Measurements from ENCODE around the gene TMEM141.
A peak's percentile ranks its signal among the peaks of the same experiment; 100 is the strongest.
"Not testable (repeated sequence)": the region's sequence is repeated elsewhere in the genome, so short reads cannot be mapped to it uniquely, and the experiment has no call there.

TMEM141 gene

DNA sequence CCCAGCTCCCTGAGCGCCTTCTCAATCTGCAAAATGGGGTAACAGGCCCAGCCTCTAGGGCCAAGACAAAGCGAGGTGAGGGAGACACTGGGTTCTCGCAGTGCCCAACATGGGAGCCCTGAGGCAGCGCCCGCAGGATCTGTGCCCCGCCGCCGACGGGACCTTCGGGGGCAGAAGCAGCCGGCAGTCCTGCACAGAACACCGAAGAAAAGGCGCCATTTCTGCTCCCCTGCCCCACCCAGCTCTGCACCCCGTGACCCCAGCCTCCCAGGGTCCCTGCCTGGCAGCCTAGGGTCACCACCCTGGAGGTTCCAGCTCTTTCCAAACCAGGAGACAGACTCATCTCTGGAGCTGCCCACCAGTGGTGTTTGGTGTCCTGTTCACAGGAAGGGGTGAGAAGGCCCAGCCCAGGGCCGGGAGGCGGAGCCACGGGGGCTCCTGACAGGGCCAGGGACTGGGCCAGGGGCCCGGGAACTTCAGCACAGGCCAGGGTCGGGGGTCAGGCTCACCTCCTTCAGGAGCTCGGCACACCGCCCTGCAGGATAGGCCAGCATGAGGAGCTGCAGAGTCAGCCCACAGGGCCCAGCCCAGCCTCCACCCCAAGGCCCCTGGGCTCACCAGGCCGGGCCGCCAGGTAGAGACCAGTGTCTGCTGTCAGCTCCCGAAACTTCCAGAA lies 36.4 kb upstream of the TMEM141 start:
- Histone ChIP-seq H3K27me3 (ENCODE audit: control insufficient read depth in 5 of 5, insufficient read depth in 4 of 5, low read length in 5 of 5) (peaks cover 0 to 5% (median 0%) of the 10 kb centered on the region in 5 donors), H3K9me3 (ENCODE audit: control insufficient read depth in 5 of 5, low read length in 5 of 5) (peaks cover 0 to 28% (median 23%) of the 10 kb centered on the region in 5 donors), H3K9ac (ENCODE audit: low read length in 5 of 5) (no peak overlapping the region), H3K4me3 (ENCODE audit: low read depth in 1 of 5, low read length in 5 of 5) (no peak overlapping the region), H3K36me3 (ENCODE audit: control insufficient read depth in 5 of 5, insufficient read depth in 5 of 5, low read length in 5 of 5) (no peaks in the 10 kb centered on the region), H3K4me1 (ENCODE audit: control insufficient read depth in 5 of 5, insufficient read depth in 5 of 5, low read length in 5 of 5) (peaks cover 0 to 5% (median 0%) of the 10 kb centered on the region in 5 donors), H3K27ac (ENCODE audit: low read depth, low read length) (no peak overlapping the region)

DNA sequence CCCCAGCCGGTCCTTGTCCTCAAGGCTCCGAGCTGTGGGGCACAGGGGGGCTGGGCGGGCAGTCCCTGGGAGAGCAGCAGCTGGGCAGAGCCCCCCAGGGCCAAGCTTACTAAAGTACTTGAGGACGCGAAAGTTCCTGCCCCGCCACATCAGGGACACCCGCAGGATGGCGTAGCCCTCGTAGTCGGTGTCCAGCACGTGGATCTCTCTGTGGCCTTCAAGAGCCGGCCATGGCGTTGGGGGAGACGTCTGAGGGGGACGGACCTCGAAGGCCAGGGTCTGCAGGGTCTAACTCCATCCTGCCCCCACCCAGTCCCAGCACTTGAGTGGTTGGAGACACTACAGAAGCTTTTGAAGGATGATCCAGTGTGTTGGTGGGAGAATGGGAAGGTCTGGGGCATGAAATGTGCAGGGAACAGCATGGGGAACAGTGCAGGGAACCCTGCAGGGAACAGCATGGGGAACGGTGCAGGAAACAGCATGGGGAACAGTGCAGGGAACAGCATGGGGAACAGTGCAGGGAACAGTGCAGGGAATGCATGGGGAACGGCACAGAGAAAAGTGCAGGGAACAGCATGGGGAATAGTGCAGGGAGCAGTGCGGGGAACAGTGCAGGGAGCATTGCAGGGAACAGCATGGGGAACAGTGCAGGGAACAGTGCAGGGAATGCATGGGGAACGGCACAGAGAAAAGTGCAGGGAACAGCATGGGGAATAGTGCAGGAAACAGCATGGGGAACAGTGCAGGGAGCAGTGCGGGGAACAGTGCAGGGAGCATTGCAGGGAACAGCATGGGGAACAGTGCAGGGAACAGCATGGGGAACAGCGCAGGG lies 35.6 kb upstream of the TMEM141 start:
- H3K4me1 ChIP-seq (ENCODE audit: control insufficient read depth in 5 of 5, insufficient read depth in 5 of 5, low read length in 5 of 5); H3K27ac ChIP-seq (ENCODE audit: low read depth, low read length); H3K36me3 ChIP-seq (ENCODE audit: control insufficient read depth in 5 of 5, insufficient read depth in 5 of 5, low read length in 5 of 5); H3K4me3 ChIP-seq (ENCODE audit: low read depth in 1 of 5, low read length in 5 of 5); H3K27me3 ChIP-seq (ENCODE audit: control insufficient read depth in 5 of 5, insufficient read depth in 4 of 5, low read length in 5 of 5); H3K9ac ChIP-seq (ENCODE audit: low read length in 5 of 5): not testable (repeated sequence)
- peaks cover 0 to 28% (median 23%) of the 10 kb centered on the region in 5 donors for H3K9me3 ChIP-seq (ENCODE audit: control insufficient read depth in 5 of 5, low read length in 5 of 5)

DNA sequence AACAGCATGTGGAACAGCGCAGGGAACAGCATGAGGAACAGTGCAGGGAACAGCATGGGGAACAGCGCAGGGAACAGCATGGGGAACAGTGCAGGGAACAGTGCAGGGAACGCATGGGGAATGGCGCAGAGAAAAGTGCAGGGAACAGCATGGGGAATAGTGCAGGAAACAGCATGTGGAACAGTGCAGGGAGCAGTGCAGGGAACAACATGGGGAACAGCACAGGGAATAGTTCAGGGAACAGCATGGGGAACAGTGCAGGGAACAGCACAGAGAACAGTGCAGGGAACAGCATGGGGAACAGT lies 35.1 kb upstream of the TMEM141 start:
- H3K36me3 ChIP-seq (ENCODE audit: control insufficient read depth in 5 of 5, insufficient read depth in 5 of 5, low read length in 5 of 5) = no peaks in the 10 kb centered on the region
- H3K27ac ChIP-seq (ENCODE audit: low read depth, low read length) = no peak overlapping the region

DNA sequence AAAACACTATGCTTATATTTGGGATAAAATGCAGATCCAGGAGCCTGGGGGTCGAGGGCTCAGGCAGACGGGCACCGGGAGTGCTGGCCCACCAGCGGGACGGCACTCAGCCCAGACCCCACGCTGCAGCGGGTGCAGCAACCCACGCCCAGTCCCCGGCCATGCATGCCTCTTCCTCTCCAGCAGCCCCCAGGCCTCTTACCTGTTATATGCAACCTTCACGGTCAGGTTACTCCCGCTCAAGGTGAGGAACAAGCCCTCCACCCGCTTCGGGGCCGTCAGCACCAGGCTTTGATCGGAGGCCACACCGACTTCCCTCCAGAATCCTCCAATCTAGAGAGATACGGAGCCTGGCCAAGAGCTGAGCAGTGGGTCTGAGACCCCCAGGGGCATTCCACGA lies 34.3 kb upstream of the TMEM141 start:
- no peak overlapping the region for H3K9ac ChIP-seq (ENCODE audit: low read length in 5 of 5)

More for the DNA sequence above, 35.1 kb upstream of the TMEM141 start:
- peaks cover 0 to 4% (median 0%) of the 10 kb centered on the region in 5 donors for H3K4me1 ChIP-seq (ENCODE audit: control insufficient read depth in 5 of 5, insufficient read depth in 5 of 5, low read length in 5 of 5)
- peaks cover 0 to 9% (median 0%) of the 10 kb centered on the region in 5 donors for H3K27me3 ChIP-seq (ENCODE audit: control insufficient read depth in 5 of 5, insufficient read depth in 4 of 5, low read length in 5 of 5)
- H3K9ac ChIP-seq (ENCODE audit: low read length in 5 of 5) = no peak overlapping the region
- H3K9me3 ChIP-seq (ENCODE audit: control insufficient read depth in 5 of 5, low read length in 5 of 5) = peaks cover 0 to 28% (median 23%) of the 10 kb centered on the region in 5 donors
- H3K4me3 ChIP-seq (ENCODE audit: low read depth in 1 of 5, low read length in 5 of 5) = peak overlapping the region in 1 of 5 donors; percentile 8

DNA sequence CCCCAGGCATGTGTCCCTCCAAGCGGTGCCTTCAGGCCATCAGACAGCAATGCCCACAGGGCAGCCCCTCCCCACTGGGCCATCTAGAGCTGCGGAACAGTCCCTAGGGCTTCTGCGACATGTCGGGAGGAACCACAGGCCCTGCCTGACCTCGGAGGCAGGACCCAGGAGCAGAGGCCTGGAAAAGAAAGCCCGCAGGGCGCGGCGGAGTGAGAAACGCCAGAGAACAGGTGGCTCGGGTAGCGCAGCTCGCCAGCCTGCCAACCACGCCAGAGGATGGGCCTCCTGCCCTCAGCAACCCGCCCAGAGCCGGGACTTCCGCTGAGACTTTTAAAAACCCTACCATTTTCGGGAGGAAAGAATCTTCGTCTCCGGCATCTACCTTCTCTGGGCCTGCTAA lies 33.8 kb upstream of the TMEM141 start:
- peaks cover 0 to 16% (median 12%) of the 10 kb centered on the region in 5 donors for H3K9me3 ChIP-seq (ENCODE audit: control insufficient read depth in 5 of 5, low read length in 5 of 5)
- no peak overlapping the region for H3K4me3 ChIP-seq (ENCODE audit: low read depth in 1 of 5, low read length in 5 of 5)
- H3K27ac ChIP-seq (ENCODE audit: low read depth, low read length) = no peak overlapping the region
- no peaks in the 10 kb centered on the region for H3K36me3 ChIP-seq (ENCODE audit: control insufficient read depth in 5 of 5, insufficient read depth in 5 of 5, low read length in 5 of 5)
- H3K27me3 ChIP-seq (ENCODE audit: control insufficient read depth in 5 of 5, insufficient read depth in 4 of 5, low read length in 5 of 5) = peaks cover 0 to 9% (median 0%) of the 10 kb centered on the region in 5 donors
- H3K9ac ChIP-seq (ENCODE audit: low read length in 5 of 5) = no peak overlapping the region
- peaks cover 0 to 4% (median 0%) of the 10 kb centered on the region in 5 donors for H3K4me1 ChIP-seq (ENCODE audit: control insufficient read depth in 5 of 5, insufficient read depth in 5 of 5, low read length in 5 of 5)

More for the DNA sequence above, 34.3 kb upstream of the TMEM141 start:
- Histone ChIP-seq H3K27me3 (ENCODE audit: control insufficient read depth in 5 of 5, insufficient read depth in 4 of 5, low read length in 5 of 5) (peaks cover 0 to 9% (median 0%) of the 10 kb centered on the region in 5 donors), H3K27ac (ENCODE audit: low read depth, low read length) (no peak overlapping the region), H3K4me3 (ENCODE audit: low read depth in 1 of 5, low read length in 5 of 5) (no peak overlapping the region), H3K36me3 (ENCODE audit: control insufficient read depth in 5 of 5, insufficient read depth in 5 of 5, low read length in 5 of 5) (no peaks in the 10 kb centered on the region), H3K9me3 (ENCODE audit: control insufficient read depth in 5 of 5, low read length in 5 of 5) (peaks cover 0 to 21% (median 16%) of the 10 kb centered on the region in 5 donors), H3K4me1 (ENCODE audit: control insufficient read depth in 5 of 5, insufficient read depth in 5 of 5, low read length in 5 of 5) (peaks cover 0 to 4% (median 0%) of the 10 kb centered on the region in 5 donors)

DNA sequence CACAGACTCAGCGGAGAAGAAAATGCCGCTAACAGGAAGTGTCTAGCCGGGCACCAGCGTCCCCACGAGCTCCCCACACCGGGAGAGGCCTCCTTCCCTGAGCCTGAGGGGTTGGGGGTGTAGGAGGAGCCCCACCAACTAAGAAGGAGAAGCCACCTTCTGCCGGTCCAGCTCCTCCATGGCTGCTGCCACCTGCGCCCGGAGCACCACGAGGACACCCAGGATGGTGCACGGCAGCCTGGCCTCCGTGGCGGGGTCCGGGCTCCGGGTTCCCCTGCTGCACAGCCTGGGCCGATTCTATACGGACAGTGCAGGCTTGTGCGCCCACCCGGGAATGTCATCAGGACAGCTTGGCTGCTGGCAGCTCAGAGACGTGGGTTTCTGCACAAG lies 33.4 kb upstream of the TMEM141 start:
- Histone ChIP-seq H3K27me3 (ENCODE audit: control insufficient read depth in 5 of 5, insufficient read depth in 4 of 5, low read length in 5 of 5) (peaks cover 0 to 9% (median 0%) of the 10 kb centered on the region in 5 donors), H3K4me3 (ENCODE audit: low read depth in 1 of 5, low read length in 5 of 5) (no peak overlapping the region), H3K36me3 (ENCODE audit: control insufficient read depth in 5 of 5, insufficient read depth in 5 of 5, low read length in 5 of 5) (no peaks in the 10 kb centered on the region), H3K27ac (ENCODE audit: low read depth, low read length) (no peak overlapping the region), H3K4me1 (ENCODE audit: control insufficient read depth in 5 of 5, insufficient read depth in 5 of 5, low read length in 5 of 5) (peaks cover 0 to 4% (median 1%) of the 10 kb centered on the region in 5 donors), H3K9ac (ENCODE audit: low read length in 5 of 5) (no peak overlapping the region), H3K9me3 (ENCODE audit: control insufficient read depth in 5 of 5, low read length in 5 of 5) (peaks cover 0 to 14% (median 10%) of the 10 kb centered on the region in 5 donors)

DNA sequence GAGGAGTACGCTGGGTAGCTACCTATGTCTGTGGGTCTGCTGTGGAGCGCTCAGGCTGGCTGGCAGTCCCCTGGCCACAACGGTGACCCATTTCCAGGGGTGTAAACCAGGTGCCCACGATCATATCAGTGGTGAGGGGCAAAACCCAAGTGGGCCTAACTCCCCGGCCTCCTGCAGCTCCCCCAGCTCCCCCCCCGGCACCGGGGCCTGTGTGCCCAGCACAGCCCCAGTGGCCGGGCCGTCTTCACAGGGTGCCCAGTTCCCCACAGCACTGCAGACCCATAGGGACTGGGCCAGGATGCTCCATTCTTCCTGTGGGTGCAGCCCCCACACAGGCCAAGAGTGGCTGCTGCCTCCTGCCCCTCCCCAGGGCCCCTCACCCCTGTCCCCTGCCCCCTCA lies 32.1 kb upstream of the TMEM141 start:
- Histone ChIP-seq H3K4me1 (ENCODE audit: control insufficient read depth in 5 of 5, insufficient read depth in 5 of 5, low read length in 5 of 5) (peaks cover 0 to 7% (median 5%) of the 10 kb centered on the region in 5 donors), H3K36me3 (ENCODE audit: control insufficient read depth in 5 of 5, insufficient read depth in 5 of 5, low read length in 5 of 5) (no peaks in the 10 kb centered on the region), H3K9me3 (ENCODE audit: control insufficient read depth in 5 of 5, low read length in 5 of 5) (peaks cover 0 to 13% (median 10%) of the 10 kb centered on the region in 5 donors), H3K27ac (ENCODE audit: low read depth, low read length) (no peak overlapping the region), H3K9ac (ENCODE audit: low read length in 5 of 5) (no peak overlapping the region), H3K27me3 (ENCODE audit: control insufficient read depth in 5 of 5, insufficient read depth in 4 of 5, low read length in 5 of 5) (peaks cover 0 to 9% (median 3%) of the 10 kb centered on the region in 5 donors), H3K4me3 (ENCODE audit: low read depth in 1 of 5, low read length in 5 of 5) (no peak overlapping the region)

DNA sequence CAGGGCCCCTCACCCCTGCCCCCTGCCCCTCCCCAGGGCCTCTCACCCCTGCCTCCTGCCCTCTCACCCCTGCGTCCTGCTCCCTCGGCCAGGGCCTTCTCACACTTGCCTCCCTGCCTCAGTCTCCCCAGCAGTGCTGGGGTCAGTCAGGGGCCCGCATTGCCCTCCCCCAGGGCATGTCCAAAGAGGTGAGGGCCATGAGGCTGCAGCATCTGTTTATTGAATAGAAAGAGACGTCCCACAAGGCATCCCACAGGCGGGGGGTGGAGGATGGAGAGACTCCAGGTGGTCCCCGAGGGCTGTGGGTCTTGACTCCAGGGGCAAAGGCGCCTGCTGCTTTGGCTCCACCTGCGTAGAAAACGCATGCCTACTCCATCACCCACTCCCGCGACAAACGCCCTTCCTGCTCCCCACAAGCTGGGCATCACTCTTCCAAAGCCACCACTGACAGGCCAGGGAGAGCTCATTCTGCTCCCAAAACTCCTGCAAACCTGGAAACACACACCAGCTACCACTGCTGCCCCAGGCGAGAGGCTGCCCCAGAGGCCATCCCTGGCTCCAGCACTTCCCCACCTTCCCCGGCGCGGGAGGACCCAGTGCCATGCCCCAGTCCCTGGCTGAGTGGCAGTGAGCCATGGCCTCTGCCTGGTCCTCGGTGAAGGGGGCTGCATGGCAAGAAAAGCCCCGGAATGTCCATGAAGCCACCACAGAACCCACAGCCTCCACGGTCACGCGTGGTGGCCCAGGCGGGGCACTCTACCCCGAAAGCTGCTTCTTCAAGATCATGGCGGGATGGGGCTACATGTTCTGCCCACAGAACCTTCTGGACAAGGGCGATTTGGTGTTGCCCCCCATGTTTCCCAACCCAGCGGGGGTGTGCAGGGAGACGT lies 31.5 kb upstream of the TMEM141 start:
- H3K27me3 ChIP-seq (ENCODE audit: control insufficient read depth in 5 of 5, insufficient read depth in 4 of 5, low read length in 5 of 5) = peaks cover 0 to 10% (median 3%) of the 10 kb centered on the region in 5 donors
- peaks cover 0 to 7% (median 5%) of the 10 kb centered on the region in 5 donors for H3K4me1 ChIP-seq (ENCODE audit: control insufficient read depth in 5 of 5, insufficient read depth in 5 of 5, low read length in 5 of 5)
- no peak overlapping the region for H3K9ac ChIP-seq (ENCODE audit: low read length in 5 of 5)
- H3K4me3 ChIP-seq (ENCODE audit: low read depth in 1 of 5, low read length in 5 of 5) = no peak overlapping the region
- H3K9me3 ChIP-seq (ENCODE audit: control insufficient read depth in 5 of 5, low read length in 5 of 5) = peaks cover 0 to 13% (median 10%) of the 10 kb centered on the region in 5 donors
- no peak overlapping the region for H3K27ac ChIP-seq (ENCODE audit: low read depth, low read length)
- H3K36me3 ChIP-seq (ENCODE audit: control insufficient read depth in 5 of 5, insufficient read depth in 5 of 5, low read length in 5 of 5) = no peaks in the 10 kb centered on the region

DNA sequence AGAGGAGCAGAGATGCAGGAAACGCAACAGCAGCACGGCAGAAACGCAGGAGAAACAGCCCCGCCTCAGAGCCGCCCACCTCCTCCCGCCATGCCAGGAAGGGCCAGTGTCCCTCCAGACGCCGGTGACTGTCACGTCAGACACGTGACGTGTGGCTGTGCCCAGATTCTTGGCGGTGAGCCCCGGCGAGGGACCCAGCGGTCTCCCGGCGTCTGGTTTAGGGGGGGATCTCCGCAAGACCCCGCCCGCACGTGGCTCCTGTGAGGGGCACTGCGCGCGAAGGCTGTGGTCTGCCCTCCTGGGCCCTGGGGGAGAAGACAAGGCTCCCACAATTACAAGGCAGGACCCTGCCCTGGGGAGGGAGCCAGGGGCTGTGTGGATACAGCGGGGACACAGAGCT lies 30.7 kb upstream of the TMEM141 start:
- Histone ChIP-seq H3K9me3 (ENCODE audit: control insufficient read depth in 5 of 5, low read length in 5 of 5) (peaks cover 0 to 11% (median 8%) of the 10 kb centered on the region in 5 donors), H3K4me1 (ENCODE audit: control insufficient read depth in 5 of 5, insufficient read depth in 5 of 5, low read length in 5 of 5) (peaks cover 0 to 7% (median 5%) of the 10 kb centered on the region in 5 donors), H3K4me3 (ENCODE audit: low read depth in 1 of 5, low read length in 5 of 5) (no peak overlapping the region), H3K9ac (ENCODE audit: low read length in 5 of 5) (no peak overlapping the region), H3K27ac (ENCODE audit: low read depth, low read length) (no peak overlapping the region), H3K36me3 (ENCODE audit: control insufficient read depth in 5 of 5, insufficient read depth in 5 of 5, low read length in 5 of 5) (no peaks in the 10 kb centered on the region), H3K27me3 (ENCODE audit: control insufficient read depth in 5 of 5, insufficient read depth in 4 of 5, low read length in 5 of 5) (peaks cover 0 to 10% (median 3%) of the 10 kb centered on the region in 5 donors)
